ENCODE data around the gene ARMC2.

DNA sequence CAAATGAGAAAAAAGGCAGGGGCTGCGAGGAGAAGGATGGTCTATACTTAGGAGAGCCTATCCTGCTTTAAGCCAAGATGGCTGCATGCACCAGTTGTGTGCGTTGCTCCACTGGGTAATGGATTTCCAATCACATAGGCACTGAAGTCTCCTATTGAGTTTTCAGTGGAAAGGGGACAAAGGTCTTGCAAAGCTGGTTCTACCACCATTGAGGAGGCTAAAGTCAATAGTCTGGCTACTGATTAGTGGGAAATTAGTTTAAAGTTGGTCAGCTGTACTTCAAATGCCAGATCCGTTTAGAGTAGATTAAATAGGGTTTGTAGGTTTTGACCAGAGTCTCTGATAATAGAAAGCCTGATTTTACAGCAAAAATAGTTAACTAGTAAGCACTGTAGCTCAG lies 141.5 kb downstream of the ARMC2 start:
- TF ChIP-seq, protein P1, sequence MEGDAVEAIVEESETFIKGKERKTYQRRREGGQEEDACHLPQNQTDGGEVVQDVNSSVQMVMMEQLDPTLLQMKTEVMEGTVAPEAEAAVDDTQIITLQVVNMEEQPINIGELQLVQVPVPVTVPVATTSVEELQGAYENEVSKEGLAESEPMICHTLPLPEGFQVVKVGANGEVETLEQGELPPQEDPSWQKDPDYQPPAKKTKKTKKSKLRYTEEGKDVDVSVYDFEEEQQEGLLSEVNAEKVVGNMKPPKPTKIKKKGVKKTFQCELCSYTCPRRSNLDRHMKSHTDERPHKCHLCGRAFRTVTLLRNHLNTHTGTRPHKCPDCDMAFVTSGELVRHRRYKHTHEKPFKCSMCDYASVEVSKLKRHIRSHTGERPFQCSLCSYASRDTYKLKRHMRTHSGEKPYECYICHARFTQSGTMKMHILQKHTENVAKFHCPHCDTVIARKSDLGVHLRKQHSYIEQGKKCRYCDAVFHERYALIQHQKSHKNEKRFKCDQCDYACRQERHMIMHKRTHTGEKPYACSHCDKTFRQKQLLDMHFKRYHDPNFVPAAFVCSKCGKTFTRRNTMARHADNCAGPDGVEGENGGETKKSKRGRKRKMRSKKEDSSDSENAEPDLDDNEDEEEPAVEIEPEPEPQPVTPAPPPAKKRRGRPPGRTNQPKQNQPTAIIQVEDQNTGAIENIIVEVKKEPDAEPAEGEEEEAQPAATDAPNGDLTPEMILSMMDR (conservative IDR thresholded peaks at IDR 0.05; ENCODE audit: low read length) = no peak
- TF ChIP-seq EZH2phosphoT487 (IDR thresholded peaks at IDR 0.05; ENCODE audit: borderline replicate concordance, low read depth, low read length) = no peak

All from OCI-LY7 (cell line).